OCI-LY7 (cell line): ENCODE results near the gene GALNT10.

Experiments
- CTCF ChIP-seq: fragments of 200-600 bp; sonication (generic); conservative IDR thresholded peaks from 2 replicates; pipeline ENCODE4 v1.5.1; 2014; ENCODE audit warnings: mild to moderate bottlenecking, antibody characterized with exemption, low read length, moderate library complexity, mixed read lengths
- EZH2phosphoT487 ChIP-seq: fragments of 200-600 bp; sonication (generic); IDR thresholded peaks from 2 replicates; pipeline ENCODE4 v1.6.1; 2018; ENCODE audit warnings: low read depth, borderline replicate concordance, mild to moderate bottlenecking, mixed run types, antibody characterized with exemption, low read length, moderate library complexity, mixed read lengths

GRCh38 chr5:154368041-154368800, 177.7 kb downstream of the GALNT10 start:
- TF ChIP-seq CTCF (no peak), EZH2phosphoT487 (no peak)
